Hippocampal formation (tissue), 2 donors: Measurements from ENCODE around the gene CREBBP.

ENCODE experiments used
- DNase-seq, 2 donors: peaks; one replicate each; lab custom pipeline; 2025; lab: John Stamatoyannopoulos, UW

The CREBBP gene

DNA sequence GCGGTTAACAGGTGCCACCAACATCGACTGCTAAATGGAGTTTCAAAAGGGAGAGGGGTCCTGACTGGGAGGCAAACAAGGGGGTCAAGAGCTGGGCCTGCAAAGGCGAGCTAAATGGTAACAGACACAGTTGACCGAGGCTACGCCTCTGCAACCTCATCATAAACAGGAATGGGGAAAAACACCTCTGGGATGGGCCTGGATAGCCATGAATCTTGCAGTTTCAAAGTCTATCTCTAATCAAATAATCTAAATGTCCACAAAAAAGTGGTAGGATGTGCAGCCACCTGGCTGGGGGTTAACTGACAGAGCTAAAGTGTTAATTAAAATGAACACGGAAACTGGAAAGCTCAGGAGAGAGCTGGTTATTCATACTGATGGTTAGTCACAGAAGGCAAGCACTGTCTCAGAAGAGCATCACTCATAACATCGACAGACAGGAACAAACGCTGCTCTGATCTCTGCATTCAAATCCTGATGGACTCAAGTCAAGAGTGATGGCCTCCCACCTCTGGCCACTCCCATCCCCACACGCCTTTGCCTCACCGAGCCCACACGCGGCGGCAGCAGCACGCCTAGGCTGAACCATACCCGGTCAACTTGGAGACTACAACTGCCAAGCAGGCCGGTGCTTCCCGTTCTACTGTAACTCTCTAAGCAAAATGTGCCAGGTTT is 56.3 kb downstream of the CREBBP start:
- no peak for DNase-seq

DNA sequence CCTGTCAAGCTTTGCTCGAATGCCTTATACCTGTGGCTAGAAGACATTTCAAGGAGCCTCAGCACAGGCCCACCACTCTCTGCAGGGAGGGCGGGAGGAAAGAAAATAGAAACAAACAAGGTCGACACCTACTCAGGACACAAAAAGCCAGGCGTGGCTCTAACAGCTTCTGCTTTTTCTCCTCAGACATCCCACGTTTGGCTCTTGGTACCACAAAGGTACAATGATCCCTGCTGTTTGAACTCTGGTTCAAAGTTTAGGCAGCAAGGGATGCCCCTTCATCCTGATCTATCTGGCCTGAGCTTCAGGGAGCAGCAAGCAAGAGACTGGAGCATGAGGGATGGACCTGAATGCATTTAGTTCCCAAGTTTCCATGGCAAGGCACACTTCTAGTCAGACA is 57.1 kb downstream of the CREBBP start:
- DNase-seq = no peak

DNA sequence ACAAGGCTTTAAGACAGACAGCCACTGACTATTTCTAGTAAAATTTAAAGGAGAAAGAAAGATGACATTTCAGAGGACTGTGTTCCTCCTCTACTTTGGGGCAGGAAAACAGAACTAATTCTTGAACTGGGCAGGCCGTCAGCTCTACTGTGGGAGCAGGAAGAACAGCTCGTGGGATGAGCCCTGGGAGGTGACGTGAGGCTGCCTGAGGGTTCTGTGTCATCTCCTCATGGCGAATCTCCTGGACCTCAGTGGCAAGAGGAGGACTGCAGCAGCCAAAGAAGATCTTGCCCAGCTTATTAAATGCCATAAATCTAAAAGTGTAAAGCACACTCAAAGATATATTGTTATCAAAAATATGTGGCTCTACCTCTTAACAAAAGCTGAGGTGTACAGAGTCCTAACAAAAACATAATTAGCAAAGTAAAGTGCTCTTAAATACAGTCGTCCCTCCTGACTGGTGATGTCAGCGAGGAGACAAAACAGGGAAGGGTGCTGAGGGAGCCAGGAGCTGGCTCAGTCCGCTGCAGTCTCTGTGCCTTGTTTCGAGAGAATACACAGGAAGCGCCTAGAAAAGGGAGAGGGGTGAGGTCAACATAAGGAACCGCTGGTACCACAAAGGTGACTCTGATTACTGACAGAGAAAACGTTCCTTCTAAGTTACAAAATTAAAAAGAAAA is 58.0 kb downstream of the CREBBP start:
- DNase-seq = no peak

DNA sequence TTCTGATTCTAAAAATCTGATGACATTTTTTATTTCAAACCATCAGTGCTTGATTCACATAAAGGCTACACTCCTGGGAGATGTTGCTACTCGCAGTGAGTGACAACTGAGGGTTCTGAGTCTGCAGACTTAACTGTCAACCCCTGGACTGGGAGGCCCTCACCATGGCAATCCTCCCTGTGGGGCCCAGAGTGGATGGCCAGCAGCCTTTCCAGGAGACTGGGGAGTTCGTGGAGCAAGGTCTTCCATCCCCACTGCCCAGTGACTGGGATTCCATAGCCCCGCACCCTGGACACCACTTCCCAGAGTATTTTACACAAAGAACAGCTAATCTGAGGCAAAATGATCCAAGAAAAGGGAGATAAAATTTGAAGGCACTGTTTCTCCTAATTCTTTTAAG is 59.3 kb downstream of the CREBBP start:
- DNase-seq = no peak

DNA sequence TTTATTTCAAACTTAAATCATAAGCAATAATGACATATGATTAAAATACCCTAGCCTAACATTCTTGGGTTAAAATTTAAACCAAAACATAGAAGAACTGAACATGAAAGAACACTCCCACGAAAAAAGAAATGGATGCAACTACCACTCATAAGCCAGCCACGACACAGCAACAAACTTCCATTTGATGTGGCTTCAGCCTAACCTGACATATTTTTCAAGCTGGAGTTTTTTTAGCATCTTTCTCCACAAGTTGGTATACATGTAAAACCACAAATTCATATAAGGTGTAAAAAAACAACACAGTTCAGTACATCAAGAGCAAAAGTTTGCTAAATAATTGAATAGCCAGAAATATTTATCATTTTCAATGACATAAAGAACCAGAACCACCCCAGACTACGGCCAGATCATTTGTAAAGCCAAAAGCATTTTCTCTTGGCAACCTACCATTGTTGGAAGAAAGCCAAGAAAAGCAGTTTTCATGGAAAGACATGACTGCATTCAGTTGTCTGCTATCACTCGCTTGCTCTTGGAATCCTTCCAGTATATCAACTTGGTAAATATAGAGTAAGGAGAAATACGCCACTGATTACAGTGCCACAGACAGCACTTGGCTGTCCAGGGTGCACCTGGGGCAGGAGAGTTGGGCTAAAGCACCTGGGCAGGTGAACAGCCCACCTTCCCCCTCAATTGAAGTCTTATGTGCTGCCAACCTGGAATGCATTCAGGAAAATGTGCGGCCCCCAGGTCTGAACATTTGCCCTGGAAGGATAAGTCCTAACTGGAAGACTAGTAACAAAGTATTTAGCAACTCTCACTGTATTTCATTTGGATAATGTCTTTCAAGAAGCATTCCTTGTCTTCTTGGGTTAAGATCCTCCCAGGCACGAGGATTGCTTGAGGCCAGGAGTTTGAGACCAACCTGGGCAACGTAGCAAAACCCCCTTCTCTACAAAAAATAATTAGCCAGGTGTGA is 60.5 kb downstream of the CREBBP start:
- no peak for DNase-seq

DNA sequence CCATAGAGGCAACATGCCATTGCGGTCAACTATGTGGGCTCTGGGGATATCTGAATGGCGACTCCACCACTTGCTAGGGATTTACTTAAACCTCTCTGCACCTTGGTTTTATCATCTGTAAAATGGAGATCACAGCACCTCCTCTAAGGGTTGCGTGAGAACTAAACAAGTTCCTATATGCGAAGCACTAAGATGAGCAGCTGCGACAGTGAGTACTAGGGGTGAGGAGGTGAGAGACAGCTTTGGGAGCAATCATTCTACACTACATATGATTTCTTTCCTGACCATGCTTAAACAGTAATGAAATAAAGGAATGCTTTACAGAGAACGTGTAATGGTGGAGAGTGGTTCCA is 61.4 kb downstream of the CREBBP start:
- no peak for DNase-seq

DNA sequence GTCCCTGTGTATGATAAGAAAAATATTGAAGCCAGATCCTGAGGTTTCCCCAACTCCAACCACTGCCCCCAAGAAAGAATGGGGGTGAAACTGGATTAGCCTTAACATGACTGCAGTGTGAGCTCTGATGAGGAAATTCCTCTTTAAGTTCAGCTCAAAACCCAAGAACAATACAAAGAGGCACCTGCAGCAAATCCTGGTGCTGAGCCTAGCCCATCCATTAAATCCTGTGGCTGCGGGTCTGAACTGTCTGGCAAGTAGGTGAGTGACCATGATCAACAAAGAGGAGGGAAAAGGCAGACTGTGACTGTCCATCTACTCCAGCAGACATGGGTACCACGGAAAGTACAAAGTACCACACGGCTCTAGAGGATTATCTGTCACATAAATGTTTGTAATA is 64.2 kb downstream of the CREBBP start:
- DNase-seq = no peak

DNA sequence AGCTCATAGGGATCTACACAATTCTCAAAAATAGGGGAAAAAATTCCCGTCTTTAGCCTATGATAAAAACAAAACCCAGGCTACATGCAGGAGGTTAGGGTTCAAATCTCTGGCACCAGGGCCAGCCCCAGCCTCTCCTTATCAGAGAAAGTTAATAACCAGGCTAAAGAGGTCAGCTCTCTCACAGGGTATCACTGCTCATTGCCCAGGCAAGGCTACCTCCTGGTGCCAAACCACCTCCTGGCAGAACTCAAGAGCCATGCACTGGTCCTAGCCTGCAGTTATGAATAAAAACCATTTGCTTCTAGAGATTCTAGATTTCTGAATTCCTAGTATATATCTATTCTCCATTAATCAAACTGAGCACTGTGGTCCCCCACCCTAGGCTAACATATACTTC is 65.8 kb downstream of the CREBBP start:
- DNase-seq = no peak

DNA sequence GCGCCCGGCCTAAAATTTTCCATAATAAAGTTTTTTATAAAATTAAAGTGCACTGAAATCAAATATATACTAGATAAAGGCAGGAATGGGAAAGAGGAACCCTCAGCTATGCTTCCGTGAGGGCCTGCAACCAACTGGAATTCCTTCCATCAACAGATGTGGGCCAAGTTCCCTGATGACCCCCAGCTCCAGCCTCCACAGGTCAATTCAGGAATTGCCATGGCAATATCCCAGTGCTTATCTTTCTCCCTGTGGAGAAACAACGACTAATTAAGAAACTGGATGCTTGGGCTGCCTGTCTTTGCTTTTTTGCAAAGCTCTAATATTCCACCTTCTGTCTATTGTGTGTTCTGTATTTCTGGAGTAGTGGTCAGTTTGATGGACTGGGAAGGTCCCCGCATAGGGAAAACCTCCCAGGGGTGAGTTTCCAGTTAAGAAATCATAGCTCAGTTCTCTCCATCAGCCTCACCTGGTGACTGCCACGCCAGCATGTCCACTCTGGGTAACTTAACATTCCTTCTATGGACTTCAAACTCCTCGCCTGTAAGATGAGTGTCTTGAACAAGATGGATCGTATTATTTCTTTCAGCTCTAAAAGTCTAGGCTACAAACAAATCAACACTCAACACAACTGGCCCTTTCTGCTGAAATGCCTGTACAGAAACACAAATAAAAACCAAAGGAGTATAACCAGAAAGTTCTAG is 67.9 kb downstream of the CREBBP start:
- DNase-seq = no peak

DNA sequence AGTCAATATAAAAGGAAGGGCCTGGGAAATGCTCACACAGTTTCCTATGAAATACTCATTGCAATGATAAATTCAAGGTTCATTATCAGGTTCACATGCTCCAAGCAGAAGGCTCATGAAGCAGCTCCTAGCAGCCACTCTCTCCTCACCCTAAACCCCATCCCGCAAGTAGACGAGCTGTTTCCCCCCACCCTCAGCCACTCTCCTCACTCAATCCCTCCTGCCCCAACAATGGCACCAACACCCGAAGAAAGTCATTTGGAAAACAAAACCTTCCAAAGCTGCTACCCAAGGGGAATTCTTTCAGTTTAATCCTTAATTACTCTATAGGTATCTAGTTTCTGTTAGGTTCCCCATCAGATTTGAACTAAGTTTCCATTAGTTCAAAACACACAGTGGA is 69.7 kb downstream of the CREBBP start:
- no peak for DNase-seq

DNA sequence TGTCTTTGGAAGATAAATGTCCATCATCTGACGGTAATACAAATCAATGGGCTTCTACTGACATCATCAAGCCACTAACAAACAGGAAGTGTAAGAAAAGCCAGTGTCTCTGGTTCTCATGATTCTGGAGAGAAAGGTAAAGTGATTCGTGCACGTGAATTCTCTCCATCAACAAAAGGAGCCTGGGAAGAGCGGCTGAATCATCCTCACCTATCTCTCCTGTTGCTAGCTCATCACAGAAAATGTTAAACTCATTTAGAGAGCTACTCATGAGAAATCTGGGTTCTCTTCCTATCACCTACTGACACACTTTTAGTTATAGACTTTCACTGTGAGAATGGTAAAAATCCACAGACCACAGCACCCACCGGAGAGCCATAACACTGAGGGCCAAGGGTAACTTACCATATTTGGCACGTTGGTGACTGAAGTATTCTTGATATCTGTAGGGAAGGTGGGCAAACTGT is 70.3 kb downstream of the CREBBP start:
- DNase-seq = no peak

DNA sequence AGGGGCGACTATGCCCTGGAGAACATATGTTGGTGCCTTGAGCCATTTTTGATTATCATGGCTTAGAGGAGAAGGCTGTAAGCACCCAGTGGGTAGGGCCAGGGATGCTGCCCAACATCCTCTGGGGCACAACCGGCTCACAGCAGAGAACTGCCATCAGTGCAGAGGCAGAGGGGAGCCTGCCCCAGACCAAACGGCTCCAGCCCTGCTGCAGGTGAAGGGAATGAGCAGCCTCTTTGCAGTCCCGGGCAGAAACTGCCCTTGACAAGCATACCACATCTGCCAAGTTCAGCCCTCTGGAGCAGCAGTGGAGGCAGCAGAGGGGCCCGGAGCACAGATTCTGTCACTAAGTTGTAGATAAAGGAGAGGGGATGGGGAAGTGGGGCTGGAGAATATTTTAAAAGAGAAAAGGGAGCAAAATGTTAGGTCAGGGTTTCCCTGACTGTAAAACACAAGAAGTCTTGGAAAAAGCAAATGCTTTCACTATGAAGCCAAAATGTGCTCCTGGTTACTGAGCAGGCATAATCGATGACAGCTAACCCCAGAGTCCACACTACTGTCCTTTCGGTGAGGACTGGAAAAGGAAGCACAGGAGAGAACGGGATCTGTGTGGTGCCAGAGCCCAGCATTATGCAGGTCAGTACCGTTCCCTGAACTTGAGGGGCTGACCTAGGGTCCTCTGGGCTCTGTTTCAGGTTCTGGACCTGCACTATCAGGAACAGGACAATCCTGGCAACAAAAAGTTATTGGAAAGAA is 72.0 kb downstream of the CREBBP start:
- no peak for DNase-seq

DNA sequence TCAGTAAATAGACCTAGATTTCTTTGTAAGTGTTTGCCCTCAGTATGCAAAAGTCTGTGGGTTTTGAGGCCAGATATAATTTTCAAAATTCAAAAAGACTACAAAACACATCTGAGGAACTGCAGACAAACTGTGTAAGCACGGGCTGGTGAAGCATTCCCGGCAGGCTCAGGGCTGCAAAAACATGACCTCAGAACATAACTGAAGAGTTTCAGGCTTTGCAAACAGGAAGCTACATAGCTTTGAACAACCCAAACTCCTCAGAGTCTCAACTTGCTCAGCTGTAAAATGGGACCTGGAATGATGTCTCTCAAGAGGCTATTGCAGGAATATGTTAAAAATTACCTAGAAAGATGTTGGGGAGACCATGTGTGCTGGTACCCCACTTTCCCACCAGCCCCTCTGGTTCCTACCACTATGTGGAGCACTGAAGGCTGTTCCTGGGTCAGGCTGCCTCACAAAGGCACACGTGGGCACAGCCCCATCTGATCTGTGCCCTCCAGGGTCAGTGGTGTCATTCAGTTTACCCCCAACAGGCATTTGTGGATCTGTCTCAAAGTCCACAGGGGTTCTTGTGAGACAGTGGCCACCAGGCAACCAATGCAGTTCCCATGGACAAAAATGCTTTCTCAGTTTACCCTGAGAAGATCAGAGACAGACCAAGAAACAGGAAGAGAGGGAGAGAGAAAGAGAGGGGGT is 72.9 kb downstream of the CREBBP start:
- no peak for DNase-seq

DNA sequence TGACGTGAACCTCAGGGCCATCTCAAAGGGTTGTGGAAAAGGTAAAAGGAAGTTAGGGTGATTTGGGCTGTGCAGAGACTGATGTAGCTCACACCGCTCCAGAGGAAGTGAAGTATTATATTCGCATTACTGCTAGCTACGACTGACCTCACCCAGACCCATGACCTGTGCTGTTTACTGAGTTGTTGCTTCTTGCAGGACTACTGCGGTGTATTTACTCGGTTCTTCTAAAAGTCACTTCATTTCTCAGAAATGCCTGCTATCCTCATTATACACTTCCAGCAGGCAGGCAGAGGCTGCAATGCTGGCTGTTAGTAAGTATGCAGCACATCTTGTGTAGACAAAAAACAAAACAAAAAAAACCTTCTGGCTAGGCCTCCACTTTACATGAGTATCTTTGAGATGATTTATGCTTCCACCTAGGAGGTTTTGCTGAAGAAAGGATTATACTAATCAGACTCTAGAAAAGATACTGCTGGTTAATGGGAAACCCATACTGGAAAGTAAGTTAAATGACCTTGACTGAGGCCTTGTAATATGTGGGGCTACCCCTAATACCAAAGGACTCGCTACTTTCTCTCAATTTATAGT is 76.0 kb downstream of the CREBBP start:
- DNase-seq = no peak

DNA sequence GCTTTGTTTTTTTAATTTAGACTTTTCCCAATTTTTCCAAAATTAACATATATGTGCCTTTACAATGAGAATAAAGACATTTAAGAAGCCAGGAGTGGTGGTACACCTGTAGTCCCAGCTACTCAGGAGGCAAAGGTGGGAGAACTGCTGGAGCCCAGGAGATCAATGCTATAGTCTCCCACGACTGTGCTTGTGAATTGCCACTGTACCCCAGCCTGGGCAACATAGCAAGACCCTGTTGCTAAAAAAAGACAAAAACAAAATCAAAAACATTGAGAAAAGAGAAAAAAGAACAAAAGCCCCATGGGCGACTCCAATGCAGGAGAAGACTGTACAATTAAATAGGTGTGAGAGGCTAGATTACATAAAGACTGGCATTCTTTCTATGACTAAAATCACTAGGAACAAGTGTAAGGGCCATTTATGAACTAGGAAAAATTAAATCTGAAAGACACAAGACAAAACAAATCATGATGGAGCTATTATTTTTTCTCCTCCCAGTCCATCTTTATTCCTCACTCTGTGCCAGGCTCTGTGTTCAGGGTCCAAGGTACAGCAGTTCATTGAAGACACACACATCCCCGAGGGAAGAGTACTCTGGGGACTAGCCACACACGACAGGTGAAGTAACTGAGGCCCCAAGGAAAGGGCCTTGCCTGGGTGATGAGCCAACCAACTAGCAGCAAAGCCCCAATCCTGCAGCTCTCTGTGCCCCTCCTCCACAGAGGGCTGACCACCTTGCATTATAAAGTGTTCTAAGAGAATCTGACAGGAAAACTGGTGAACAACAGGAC is 79.8 kb downstream of the CREBBP start:
- no peak for DNase-seq

DNA sequence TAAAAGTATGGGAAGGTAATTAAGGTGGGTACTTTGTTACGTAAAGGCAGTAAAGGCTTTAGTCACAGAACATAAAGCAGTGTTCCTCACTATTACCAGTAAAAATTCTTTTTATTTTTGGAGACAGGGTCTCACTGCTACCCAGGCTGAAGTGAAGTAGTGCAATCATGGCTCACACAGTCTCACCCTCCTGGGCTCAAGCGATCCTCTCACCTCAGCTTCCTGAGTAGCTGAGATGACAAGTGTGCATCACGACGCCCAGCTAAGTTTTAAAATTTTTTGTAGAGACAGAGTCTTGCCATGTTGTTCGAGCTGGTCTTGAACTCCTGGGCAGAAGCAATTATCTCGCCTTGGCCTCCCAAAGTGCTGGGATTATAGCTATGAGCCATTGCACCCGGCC is 80.5 kb downstream of the CREBBP start:
- DNase-seq = no peak

DNA sequence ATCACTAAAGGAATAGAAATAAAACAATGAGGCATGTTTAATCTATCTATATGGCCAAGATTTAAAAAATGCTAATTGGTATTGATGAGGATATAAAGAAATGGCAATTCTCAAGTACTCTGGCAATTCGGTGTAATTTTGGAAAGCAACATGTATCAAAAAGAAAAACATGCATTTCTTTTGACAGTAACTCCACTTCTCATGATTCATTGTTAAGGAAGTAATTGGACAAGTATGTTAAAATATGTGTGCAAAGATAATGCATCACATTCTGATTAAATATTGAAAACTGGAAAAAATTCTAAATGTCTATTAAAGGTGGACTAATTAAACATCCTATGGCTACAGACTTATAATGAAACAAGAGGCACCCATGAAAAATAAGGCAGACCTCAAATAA is 81.2 kb downstream of the CREBBP start:
- DNase-seq = no peak

DNA sequence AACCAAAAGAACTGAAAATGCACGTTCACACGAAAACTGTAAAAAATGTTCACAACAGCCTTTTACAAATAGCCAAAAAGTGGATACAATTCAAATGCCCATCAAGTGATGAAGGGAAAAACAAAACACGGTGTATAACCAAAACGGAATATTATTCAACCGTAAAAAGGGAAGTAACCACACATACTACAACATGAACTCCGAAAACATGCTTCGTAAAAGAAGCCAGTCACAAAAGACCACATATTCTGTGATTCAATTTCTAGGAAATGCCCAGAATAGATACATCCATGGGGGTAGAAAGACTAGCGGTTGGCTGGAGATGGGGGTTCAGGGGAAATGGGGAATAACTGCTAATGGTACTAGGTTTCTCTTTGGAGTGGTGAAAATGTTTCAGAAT is 81.7 kb downstream of the CREBBP start:
- no peak for DNase-seq
